K562 (cell line): Measurements from ENCODE around the gene ZDHHC3. TPM values are rescaled to one million over a fixed set of nuclear protein-coding genes. Genes with fewer than 3 reads are reported as not detected.
A peak's percentile ranks its signal among the peaks of the same experiment; 100 is the strongest.

Experiments
- ATAC-seq: fragments of 200-7000 bp; cut with Tn5 transposase; 3 replicates; pipeline ENCODE4 v1.9.1; 2020; ENCODE audit warnings: moderate library complexity
- BruUV-seq: library from RNA; stranded (reverse); fragments of 400-500 nt; replicated peaks from 2 replicates; lab custom pipeline; 2021; lab: Mats Ljungman, UMichigan
- CTCF ChIA-PET: fragments of 300-600 bp; formaldehyde crosslinking; extraction: SDS; loops from one replicate; lab custom pipeline; 2021; ENCODE audit warnings: low intra/inter-chr PET ratio; lab: Yijun Ruan, JAX
- POLR2A ChIA-PET: fragments of 300-600, 350-650 bp; sonication (Branson Sonifier 250); formaldehyde crosslinking; extraction: SDS; loops from one replicate; lab custom pipeline; 2021; ENCODE audit warnings: antibody characterized with exemption, inconsistent platforms; lab: Yijun Ruan, JAX
- DNase-seq, 4 experiments: peaks; one replicate each; pipeline versions ENCODE4 v3.0.0 to v3.0.0-alpha.2; 2011 to 2018; ENCODE audit warnings: low spot score in 3 of 4, mixed read lengths in 3 of 4; ENCODE audit errors: extremely low read depth in 1 of 4
- FAIRE-seq: peaks from 2 replicates; lab custom pipeline; 2011; peaks lifted over from hg19 to GRCh38; lab: Jason Lieb, UNC
- H2AFZ ChIP-seq: 2 replicates; pipeline ENCODE4 v1.6.0; 2011; ENCODE audit warnings: low read depth, low read length, control low read depth, inconsistent platforms
- H3K27ac ChIP-seq: fragments of 200-600 bp; 3 replicates; pipeline ENCODE4 v1.8.0; 2011; ENCODE audit warnings: low read depth, mild to moderate bottlenecking, control low read depth, inconsistent platforms, low read length, moderate library complexity, mixed read lengths; ENCODE audit errors: extremely low read depth
- H3K27me3 ChIP-seq, 2 experiments: fragments of 300-600 bp in 1 of 2; 2 replicates in 1 of 2; 3 replicates in 1 of 2; pipeline versions ENCODE4 v1.6.0 to v1.8.0; 2011; ENCODE audit warnings: inconsistent platforms in 2 of 2, low read length in 2 of 2, mild to moderate bottlenecking in 1 of 2, mixed read lengths in 1 of 2, moderate library complexity in 1 of 2; ENCODE audit not compliant: control insufficient read depth in 2 of 2, insufficient read depth in 2 of 2
- H3K36me3 ChIP-seq: fragments of 300-600 bp; 3 replicates; pipeline ENCODE4 v1.8.0; 2011; ENCODE audit warnings: mild to moderate bottlenecking, low read length, inconsistent platforms; ENCODE audit not compliant: control insufficient read depth, insufficient read depth
- H3K4me1 ChIP-seq, 2 experiments: fragments of 200-600 bp in 1 of 2; replicated peaks in 1 of 2; 2 replicates in 1 of 2; 3 replicates in 1 of 2; pipeline versions ENCODE4 v1.5.1 to v1.8.0; 2011; ENCODE audit warnings: inconsistent platforms in 2 of 2, low read length in 2 of 2, mild to moderate bottlenecking in 1 of 2, mixed read lengths in 1 of 2, moderate library complexity in 1 of 2; ENCODE audit not compliant: control insufficient read depth in 2 of 2, insufficient read depth in 2 of 2
- H3K4me2 ChIP-seq: 2 replicates; pipeline ENCODE4 v1.6.1; 2011; ENCODE audit warnings: low read length, control low read depth, inconsistent platforms, mixed read lengths; ENCODE audit not compliant: insufficient read depth
- H3K4me3 ChIP-seq: fragments of 200-600 bp; sonication (generic), shearing (Covaris generic); 2 replicates; pipeline ENCODE4 v1.5.1; 2016; ENCODE audit warnings: control low read depth, inconsistent platforms
- H3K79me2 ChIP-seq: fragments of 200-600 bp; 3 replicates; pipeline ENCODE4 v1.8.0; 2011; ENCODE audit warnings: low read length, inconsistent platforms; ENCODE audit not compliant: control insufficient read depth, insufficient read depth
- H3K9ac ChIP-seq, 2 experiments: 2 replicates each; pipeline versions ENCODE4 v1.6.0 to v1.6.1; 2011; ENCODE audit warnings: low read depth in 2 of 2, low read length in 2 of 2, control low read depth in 1 of 2, inconsistent platforms in 1 of 2, mild to moderate bottlenecking in 1 of 2, mixed read lengths in 1 of 2; ENCODE audit not compliant: insufficient read depth in 1 of 2
- H3K9me1 ChIP-seq: one replicate; pipeline ENCODE4 v1.6.0; 2011; ENCODE audit warnings: inconsistent platforms, mild to moderate bottlenecking, low read length, moderate library complexity; ENCODE audit not compliant: control insufficient read depth, insufficient read depth
- H3K9me3 ChIP-seq: replicated peaks from 2 replicates; pipeline ENCODE4 v1.5.1; 2011; ENCODE audit warnings: low read depth, low read length, inconsistent platforms; ENCODE audit not compliant: control insufficient read depth, insufficient read depth
- H4K20me1 ChIP-seq: replicated peaks from 2 replicates; pipeline ENCODE4 v1.6.1; 2011; ENCODE audit warnings: low read length, inconsistent platforms, mixed read lengths; ENCODE audit not compliant: control insufficient read depth, insufficient read depth
- COPS2 ChIP-seq: fragments of 450-650 bp; conservative IDR thresholded peaks from 2 replicates; pipeline ENCODE4 v1.6.1; 2016; ENCODE audit warnings: mild to moderate bottlenecking, moderate library complexity
- ELF1 ChIP-seq: fragments of 200-800 bp; sonication (Bioruptor generic); IDR thresholded peaks from 2 replicates; pipeline ENCODE4 v1.6.1; 2016; ENCODE audit warnings: missing genetic modification characterization, missing compliant biosample characterization
- EP400 ChIP-seq: fragments of 450-650 bp; IDR thresholded peaks from 2 replicates; pipeline ENCODE4 v1.6.1; 2017; ENCODE audit warnings: antibody characterized with exemption, mild to moderate bottlenecking, moderate library complexity
- HOMEZ ChIP-seq: fragments of 250-450 bp; sonication (Bioruptor Pico); IDR thresholded peaks from 2 replicates; pipeline ENCODE4 v1.4.0; 2020; ENCODE audit warnings: mild to moderate bottlenecking, moderate library complexity
- HOXB6 ChIP-seq: fragments of 250-450 bp; sonication (Bioruptor Pico); IDR thresholded peaks from 2 replicates; pipeline ENCODE4 v1.5.1; 2022; ENCODE audit warnings: mild to moderate bottlenecking, borderline replicate concordance
- IFI16 ChIP-seq: fragments of 250-450 bp; sonication (Bioruptor Pico); IDR thresholded peaks from 2 replicates; pipeline ENCODE4 v2.1.2; 2022; ENCODE audit warnings: mild to moderate bottlenecking, inconsistent platforms
- KDM1A ChIP-seq, 2 experiments: fragments of 450-650 bp; IDR thresholded peaks; 2 replicates each; pipeline ENCODE4 v1.6.1; 2016; ENCODE audit warnings: mild to moderate bottlenecking in 2 of 2
- L3MBTL2 ChIP-seq: fragments of 450-650 bp; IDR thresholded peaks from 2 replicates; pipeline ENCODE4 v1.6.1; 2016; ENCODE audit warnings: mild to moderate bottlenecking, moderate library complexity
- MAFF ChIP-seq: IDR thresholded peaks from 2 replicates; pipeline ENCODE4 v1.6.1; 2012; ENCODE audit warnings: low read length, improper control_type of control experiment
- MAFK ChIP-seq: IDR thresholded peaks from 2 replicates; pipeline ENCODE4 v1.6.1; 2011; ENCODE audit warnings: low read length, improper control_type of control experiment
- MECOM ChIP-seq: fragments of 250-450 bp; sonication (Bioruptor Pico); IDR thresholded peaks from 2 replicates; pipeline ENCODE4 v1.8.0; 2022; ENCODE audit warnings: inconsistent platforms
- MYNN ChIP-seq, 2 experiments: sonication (generic); formaldehyde crosslinking in 1 of 2; IDR thresholded peaks; 2 replicates each; pipeline versions ENCODE4 v1.5.0 to v1.6.1; 2016 to 2020; ENCODE audit warnings: antibody characterized with exemption in 1 of 2, missing genetic modification reagents in 1 of 2
- PHTF2 ChIP-seq: fragments of 250-450 bp; sonication (Bioruptor Pico); IDR thresholded peaks from 2 replicates; pipeline ENCODE4 v1.5.0; 2021; ENCODE audit warnings: mild to moderate bottlenecking
- PRPF4 ChIP-seq: fragments of 200-400 bp; formaldehyde crosslinking; IDR thresholded peaks from one replicate; pipeline ENCODE4 v1.6.1; 2017; ENCODE audit warnings: low read length, low read depth, mild to moderate bottlenecking; ENCODE audit not compliant: insufficient read depth, poor library complexity, severe bottlenecking
- RHOXF2B ChIP-seq: fragments of 250-450 bp; sonication (Bioruptor Pico); conservative IDR thresholded peaks from 2 replicates; pipeline ENCODE4 v1.5.1; 2021
- SOX6 ChIP-seq: fragments of 450-650 bp; IDR thresholded peaks from 2 replicates; pipeline ENCODE4 v1.6.1; 2014; ENCODE audit warnings: mild to moderate bottlenecking
- SUPT5H ChIP-seq: fragments of 450-650 bp; IDR thresholded peaks from 2 replicates; pipeline ENCODE4 v1.6.1; 2016
- TCF3 ChIP-seq: sonication (generic); formaldehyde crosslinking; IDR thresholded peaks from 2 replicates; pipeline ENCODE4 v1.4.0; 2020; ENCODE audit warnings: mild to moderate bottlenecking, missing genetic modification reagents
- ZBTB7A ChIP-seq: IDR thresholded peaks from 2 replicates; pipeline ENCODE4 v1.6.1; 2011; ENCODE audit warnings: low read depth, mild to moderate bottlenecking, low read length, moderate library complexity, borderline replicate concordance; ENCODE audit not compliant: control insufficient read depth
- ZNF239 ChIP-seq: fragments of 250-450 bp; sonication (Bioruptor Pico); IDR thresholded peaks from 2 replicates; pipeline ENCODE4 v1.4.0; 2020; ENCODE audit warnings: mild to moderate bottlenecking
- ZNF316 ChIP-seq: fragments of 450-650 bp; IDR thresholded peaks from 2 replicates; pipeline ENCODE4 v1.6.1; 2016
- ZNF347 ChIP-seq: fragments of 450-650 bp; formaldehyde crosslinking; IDR thresholded peaks from 2 replicates; pipeline ENCODE4 v1.4.0; 2020; ENCODE audit warnings: low read depth, mild to moderate bottlenecking, moderate library complexity
- ZNF740 ChIP-seq, 3 experiments: fragments of 200-800 bp in 1 of 3; sonication (Bioruptor generic) in 1 of 3; sonication (generic) in 1 of 3; formaldehyde crosslinking in 1 of 3; IDR thresholded peaks; 2 replicates each; pipeline versions ENCODE4 v1.6.1 to v1.8.0; 2016 to 2022; ENCODE audit warnings: mild to moderate bottlenecking in 2 of 3, missing compliant biosample characterization in 2 of 3, missing genetic modification characterization in 2 of 3, missing genetic modification reagents in 1 of 3
- WGBS: fragments of 100-300 bp; shearing (Covaris generic); methylation state at CpG from one replicate; pipeline ENCODE4 v1.1.6; 2016; ENCODE audit warnings: low coverage, mixed read lengths; ENCODE audit not compliant: insufficient coverage; ENCODE audit errors: missing lambda C conversion rate; 5-methylcytosine and 5-hydroxymethylcytosine counted together
- in situ Hi-C: fragments of 300-500 bp; cut with MboI; formaldehyde crosslinking; loops from 4 replicates; pipeline ENCODE4 v1.15.0; 2018; ENCODE audit warnings: inconsistent platforms, mixed read lengths
- intact Hi-C: fragments of 100-400 bp; cut with micrococcal nuclease; formaldehyde crosslinking; loops from 2 replicates; pipeline ENCODE4 v1.14.2; 2022
- polyA plus RNA-seq, 8 experiments: library from polyadenylated mRNA; depleted of rRNA in 4 of 8; stranded (reverse) in 5 of 8; unstranded in 3 of 8; fragments of >200 nt; fragmentation: Nextera tagmentation in 2 of 8; fragmentation: Illumina TruSeq in 1 of 8; extraction: Ambion mirVana in 2 of 8; extraction: Trizol in 1 of 8; gene quantifications; 2 replicates each; pipeline versions ENCODE4 v1.2.1 to v1.2.3, GENCODE V29; 2011 to 2014; ENCODE audit warnings: inconsistent platforms in 1 of 8, missing spikeins in 1 of 8
- total RNA-seq, 7 experiments: library from RNA; depleted of rRNA in 6 of 7; stranded (reverse); fragments of >200 nt in 6 of 7; fragmentation: Illumina TruSeq in 2 of 7; extraction: Trizol in 2 of 7; gene quantifications; 2 replicates each; pipeline versions ENCODE4 v1.2.1 to v1.2.3, GENCODE V29; 2011 to 2021; ENCODE audit warnings: low replicate concordance in 1 of 7

ZDHHC3 gene
- total and polyA plus RNA-seq, 9 of the 15 experiments (the other 6 are each of a cell fraction or from before 2014, with no cell fraction given): 10.3 to 120 (median 67.2) TPM

GRCh38 chr3:45011756-45012508 lies 36.0 kb upstream of the ZDHHC3 start:
- CTCF ChIA-PET: no interaction called here
- POLR2A ChIA-PET: interaction anchor here (0.5 to 1.6 kb wide), 3 partner anchors 9 to 356 kb away, joined by 3 to 6 read pairs (median 5); no protein-coding TSS in a partner anchor
- WGBS: 76% methylated on average over 7 of the region's 7 CpGs
- H3K9me1 ChIP-seq: no peaks in the 10 kb centered on the region
- H4K20me1 ChIP-seq: 0 out of 2 replicates have a peak, but pooled peaks cover 3% of the 10 kb centered on the region
- in situ Hi-C loops (no loop called here), intact Hi-C loops (no loop called here)
- no peaks in the 10 kb centered on the region for H3K79me2 ChIP-seq
- H3K36me3 ChIP-seq: peaks cover 78% of the 10 kb centered on the region
- no peak overlapping the region for H3K4me3 ChIP-seq
- no peak overlapping the region for H3K27ac ChIP-seq
- H3K4me2 ChIP-seq: no peak overlapping the region
- no peak overlapping the region for H2AFZ ChIP-seq
- DNase-seq: no peak
- BruUV-seq: no TSS peak
- H3K27me3 ChIP-seq: no peaks in the 10 kb centered on the region
- no peak for FAIRE-seq
- no peaks in the 10 kb centered on the region for H3K4me1 ChIP-seq
- no peak overlapping the region for H3K9ac ChIP-seq
- no peak for ATAC-seq
- no peaks in the 10 kb centered on the region for H3K9me3 ChIP-seq
- TF ChIP-seq ZNF740 (CRISPR knock-in tag; IDR thresholded peaks at IDR 0.05) (no peak), ZNF740 (tag; IDR thresholded peaks at IDR 0.05) (no peak), ZNF239 (CRISPR knock-in tag) (no peak), MAFK (peak; percentile 69; the same call in 1 of the 2 replicates), ELF1 (tag) (no peak), RHOXF2B (CRISPR knock-in tag) (no peak), SOX6 (peak; percentile 43), ZNF316 (peak; percentile 95), COPS2 (no peak), KDM1A (IDR thresholded peaks at IDR 0.05) (no peak), EP400 (no peak), MAFF (peak; percentile 84), IFI16 (CRISPR knock-in tag) (no peak), HOMEZ (CRISPR knock-in tag) (no peak), TCF3 (no peak), HOXB6 (no peak), ZBTB7A (no peak), PHTF2 (CRISPR knock-in tag) (no peak), ZNF347 (CRISPR knock-in tag) (no peak), PRPF4 (no peak), MYNN (IDR thresholded peaks at IDR 0.05) (0 out of 2 replicates have a peak, but pooled peaks have one; percentile 15), MYNN (CRISPR knock-in tag; IDR thresholded peaks at IDR 0.05) (no peak), SUPT5H (no peak), MECOM (CRISPR knock-in tag) (no peak), L3MBTL2 (no peak)
